ENCODE measurements around the gene LCORL.
"Not testable (repeated sequence)": the region's sequence is repeated elsewhere in the genome, so short reads cannot be mapped to it uniquely, and the experiment has no call there.

LCORL gene

DNA sequence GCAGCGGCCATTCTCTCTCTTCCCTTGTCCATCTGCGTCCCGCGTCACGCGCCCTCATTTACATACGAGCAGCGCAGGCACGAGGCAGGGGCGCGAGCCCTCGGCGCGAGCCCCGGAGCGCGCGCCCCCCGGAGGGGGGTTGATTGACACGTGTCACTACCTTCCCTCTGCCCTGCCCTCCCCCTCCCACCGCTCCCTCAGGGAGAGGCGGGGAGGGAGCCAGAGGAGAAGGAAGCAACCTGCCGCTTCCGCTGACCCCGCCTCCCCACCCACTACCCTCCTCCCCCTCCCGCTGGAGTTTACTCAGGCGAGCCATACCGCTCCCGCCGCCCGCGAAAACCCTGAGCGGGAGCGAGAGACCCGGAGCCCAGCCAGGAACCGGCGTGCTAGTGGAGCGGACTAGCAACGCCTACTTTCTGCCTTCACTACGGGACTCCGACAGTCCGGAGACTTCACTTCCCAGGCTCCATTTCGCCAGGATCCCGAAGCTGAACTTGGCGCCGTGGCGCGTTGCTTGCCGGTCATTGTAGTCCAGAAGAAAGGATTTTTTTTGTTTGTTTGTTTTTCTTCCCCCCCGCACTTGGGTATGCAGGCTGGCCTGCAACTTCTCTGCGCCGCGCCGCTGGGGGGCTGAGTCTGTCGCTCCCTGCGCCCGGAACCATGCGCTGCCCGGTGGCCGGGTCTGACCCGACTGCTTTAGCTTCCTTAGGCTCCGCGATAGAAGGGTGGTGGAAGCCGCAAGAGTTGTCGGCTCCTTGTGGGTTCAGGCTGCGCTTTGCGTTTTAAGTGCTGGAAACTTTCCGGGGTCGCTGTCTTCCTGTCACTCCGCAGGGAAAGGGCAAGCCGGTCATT lies at the start of gene LCORL:
LCORL (minus strand) TSS at position 36 of the 852 bp plus-strand sequence; CDS start at position 32, 4 bp downstream.
- peak; percentile 96 for DNase-seq (ENCODE audit: low spot score)

DNA sequence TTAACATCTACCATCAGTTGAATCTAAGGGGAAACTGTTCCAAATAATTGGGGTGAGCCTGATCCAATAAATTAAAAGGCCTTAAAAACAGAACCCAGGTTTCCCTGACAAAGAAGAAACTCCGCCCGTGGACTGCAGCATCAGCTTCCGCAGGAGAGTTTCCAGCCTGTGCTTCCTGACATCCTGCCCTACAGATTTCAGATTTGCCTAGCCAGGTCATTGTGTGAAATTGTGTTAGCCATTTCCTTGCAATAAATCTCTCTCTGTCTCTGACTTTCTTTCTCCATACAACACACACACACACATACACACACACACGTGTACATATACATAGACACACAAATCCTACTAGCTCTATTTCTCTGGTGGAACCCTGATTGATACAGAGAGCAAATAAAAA lies 48.3 kb upstream of the LCORL start:
- no peak for DNase-seq (ENCODE audit: low spot score)

DNA sequence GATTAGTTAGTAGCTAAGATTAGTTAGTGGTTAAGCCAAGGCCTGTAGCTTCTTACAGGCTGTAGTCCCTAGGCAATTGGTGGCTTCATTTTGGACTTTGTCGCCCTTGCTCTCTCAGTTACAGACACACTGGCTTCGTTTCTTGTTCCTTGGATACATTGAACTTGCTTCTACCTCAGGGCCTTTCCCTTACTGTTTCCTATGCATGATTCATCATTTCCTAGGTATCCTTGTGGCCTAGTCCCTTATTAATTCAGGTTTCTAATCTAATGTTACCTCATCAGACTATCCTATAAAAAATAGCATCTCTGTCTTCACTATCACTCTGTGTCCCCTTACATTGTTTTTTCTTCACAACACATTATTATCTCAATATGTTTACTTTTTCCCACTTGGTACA lies 45.5 kb upstream of the LCORL start:
- DNase-seq (ENCODE audit: low spot score): no peak

DNA sequence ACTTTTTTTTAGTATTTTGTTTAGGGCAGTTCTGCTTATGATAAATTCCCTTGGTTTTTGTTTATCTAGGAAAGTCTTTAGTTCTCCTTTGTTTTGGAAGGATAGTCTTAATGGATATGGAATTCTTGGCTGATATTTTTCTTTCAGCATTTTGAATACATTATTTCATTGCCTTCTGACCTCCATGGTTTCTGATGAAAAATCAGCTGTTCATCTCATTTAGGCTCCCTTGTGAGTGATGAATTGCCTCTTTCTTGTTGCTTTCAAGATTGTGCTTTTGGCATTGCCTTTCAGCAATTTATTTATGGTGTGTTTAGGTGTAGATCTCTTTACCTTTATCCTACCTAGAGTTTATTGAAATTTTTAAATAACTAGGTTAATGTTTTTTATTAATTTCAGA lies 41.5 kb upstream of the LCORL start:
- no peak for DNase-seq (ENCODE audit: low spot score)

DNA sequence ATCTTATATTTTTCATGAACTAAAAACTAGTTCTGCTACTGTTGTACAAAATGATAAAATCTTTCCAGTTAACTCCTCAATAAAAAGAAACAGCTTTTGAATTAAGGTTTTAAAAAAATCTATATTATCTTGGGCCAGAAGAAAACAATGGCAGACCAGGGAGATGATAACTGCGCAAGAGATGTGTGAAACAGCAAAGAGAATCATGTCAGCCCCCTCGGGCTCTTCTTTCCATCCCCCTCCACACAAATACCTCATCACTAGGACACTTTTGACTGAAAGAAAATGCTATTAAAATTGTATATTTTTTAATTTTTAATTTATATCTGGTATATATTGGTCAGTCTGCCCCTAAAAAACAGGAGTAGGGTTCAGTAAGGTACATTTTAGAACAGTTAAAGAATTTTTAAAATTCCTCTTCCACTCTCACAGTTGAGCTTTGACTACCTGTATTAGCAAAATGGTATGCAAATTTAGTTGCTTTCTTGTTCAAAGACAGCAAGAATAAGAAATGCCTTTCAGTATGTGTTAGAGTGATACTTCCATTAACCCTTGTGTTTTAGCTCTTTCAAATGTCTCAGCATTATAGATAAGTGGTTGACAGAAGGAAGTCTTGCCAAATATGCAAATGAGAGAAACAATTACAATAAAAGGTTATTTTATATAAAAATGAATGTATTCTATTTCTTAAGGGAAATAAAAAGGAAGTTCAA lies 36.4 kb upstream of the LCORL start:
- no peak for DNase-seq (ENCODE audit: low spot score)

DNA sequence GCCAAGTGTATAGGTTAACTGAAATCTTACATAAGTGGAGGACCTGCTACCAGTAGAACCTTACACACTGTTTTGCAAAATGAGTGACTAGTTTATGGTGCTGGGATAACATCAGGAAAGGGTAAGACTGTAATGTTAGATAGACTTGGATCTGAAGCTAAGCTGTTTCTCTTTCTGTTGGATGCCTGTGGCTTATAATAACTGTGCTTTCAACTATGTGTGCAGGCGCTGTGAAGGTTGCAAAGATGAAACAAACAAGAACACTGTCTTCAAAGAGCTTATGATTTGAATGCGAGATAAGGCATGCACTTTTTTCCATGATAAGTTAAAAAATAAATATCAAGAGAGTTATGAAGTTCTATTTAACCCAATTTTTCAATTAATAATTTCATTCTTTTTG lies 34.5 kb upstream of the LCORL start:
- DNase-seq (ENCODE audit: low spot score): peak; percentile 9

DNA sequence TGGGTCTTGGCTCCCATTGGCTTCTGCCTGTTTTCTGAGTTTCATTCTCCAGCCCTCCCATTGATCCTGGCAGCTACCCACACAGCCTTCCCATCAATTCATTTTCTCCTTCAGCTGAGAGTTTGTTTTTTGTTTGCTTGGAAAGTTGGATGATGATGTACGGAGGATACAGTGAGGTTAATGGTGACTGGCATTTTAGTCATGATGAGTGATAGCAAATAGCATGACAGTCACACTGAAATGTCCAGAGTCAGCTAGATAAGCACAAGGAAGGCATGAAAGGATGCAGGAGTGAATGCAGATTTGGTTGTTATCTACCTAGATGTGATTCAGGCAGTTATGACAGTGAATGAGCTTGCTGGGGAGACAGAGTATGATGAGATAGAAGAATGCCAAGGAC lies 30.6 kb upstream of the LCORL start:
- no peak for DNase-seq (ENCODE audit: low spot score)

DNA sequence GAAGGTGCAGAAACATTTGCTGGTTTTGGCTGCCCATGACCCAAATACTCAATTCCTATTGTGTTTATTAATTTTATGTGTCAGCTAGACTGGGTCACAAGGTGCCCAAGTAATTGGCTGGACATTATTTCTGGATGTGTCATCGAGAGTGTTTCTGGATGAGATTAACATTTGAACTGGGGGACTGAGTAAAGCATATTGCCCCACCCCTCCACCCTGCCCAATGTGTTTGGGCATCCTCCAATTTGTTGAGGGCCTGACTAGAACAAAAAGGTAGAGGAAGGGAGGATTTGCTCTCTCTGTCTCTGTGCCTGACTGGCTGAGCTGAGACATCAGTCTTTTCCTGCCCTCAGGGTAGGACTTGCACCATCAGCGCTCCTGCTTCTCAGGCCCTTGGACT lies 29.7 kb upstream of the LCORL start:
- no peak for DNase-seq (ENCODE audit: low spot score)

DNA sequence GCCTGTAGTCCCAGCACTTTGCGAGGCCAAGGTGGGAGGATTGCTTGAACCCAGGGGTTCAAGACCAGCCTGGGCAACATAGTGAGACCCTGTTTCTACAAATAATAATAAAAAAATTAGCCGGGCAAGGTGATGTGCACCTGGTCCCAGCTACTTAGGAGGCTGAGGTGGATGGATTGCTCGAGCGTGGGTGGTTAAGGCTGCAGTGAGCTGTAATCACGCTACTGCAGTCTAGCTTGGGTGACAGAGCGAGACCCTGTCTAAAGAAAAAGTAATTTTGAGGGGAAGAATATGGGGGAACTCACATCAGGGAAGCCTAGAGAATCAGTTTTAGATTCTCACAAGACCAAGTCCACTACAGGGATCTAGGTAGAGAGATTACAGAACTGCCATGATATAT lies 28.9 kb upstream of the LCORL start:
- no peak for DNase-seq (ENCODE audit: low spot score)

DNA sequence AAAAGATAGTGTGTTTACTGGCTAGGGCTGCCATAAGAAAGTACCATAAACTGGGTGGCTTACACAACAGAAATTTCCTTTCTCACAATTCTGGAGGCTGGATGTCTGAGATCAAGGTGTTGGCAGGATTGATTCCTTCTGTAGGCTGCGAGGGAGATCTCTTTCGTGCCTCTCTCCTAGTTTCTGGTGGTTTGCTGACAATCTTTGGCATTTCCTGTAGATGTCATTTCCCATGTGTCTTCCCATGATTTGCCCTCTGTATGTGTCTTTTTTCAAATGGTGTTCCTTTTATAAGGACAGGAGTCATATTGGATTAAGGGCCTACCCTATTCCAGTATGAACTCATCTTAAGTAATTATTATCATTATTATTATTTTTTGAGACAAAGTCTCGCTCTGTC lies 27.9 kb upstream of the LCORL start:
- DNase-seq (ENCODE audit: low spot score): no peak

DNA sequence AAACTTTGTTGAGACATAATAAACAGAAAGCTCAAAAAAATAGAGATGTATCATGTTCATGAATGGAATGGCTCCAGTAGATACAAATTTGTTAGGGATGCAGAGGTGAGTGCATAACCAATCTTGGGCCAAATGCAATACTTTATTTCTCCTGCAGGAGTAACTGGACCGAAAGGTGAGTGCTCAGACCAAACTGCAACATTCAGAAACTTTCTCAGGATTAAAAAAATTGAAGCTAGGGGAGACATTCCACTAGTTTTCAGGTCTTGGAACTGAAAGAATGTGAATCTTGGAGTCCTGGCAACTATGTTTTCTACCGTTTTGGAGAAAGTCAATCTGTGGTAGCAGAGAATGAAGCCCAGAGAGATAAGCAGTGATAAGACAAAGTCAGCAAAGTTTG lies 21.2 kb upstream of the LCORL start:
- DNase-seq (ENCODE audit: low spot score): no peak

DNA sequence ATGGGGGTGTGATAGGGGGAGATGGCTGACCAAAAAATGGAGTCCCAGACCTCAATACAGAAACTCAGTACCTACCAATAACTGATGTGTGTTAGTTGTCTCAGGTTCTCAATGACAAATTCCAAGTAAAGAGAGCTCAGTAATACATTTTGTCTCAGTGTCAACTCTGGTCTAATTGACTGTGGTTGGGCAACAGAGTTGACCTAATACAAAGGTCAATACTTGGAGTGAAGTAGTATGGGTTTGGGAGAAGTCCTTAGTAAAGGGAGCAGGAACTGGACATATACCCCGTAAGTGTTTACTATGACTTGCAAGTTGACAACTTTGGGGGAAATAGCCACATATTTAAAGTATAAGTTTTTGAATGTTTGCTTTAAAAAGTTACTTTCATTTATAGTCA lies 20.5 kb upstream of the LCORL start:
- no peak for DNase-seq (ENCODE audit: low spot score)

DNA sequence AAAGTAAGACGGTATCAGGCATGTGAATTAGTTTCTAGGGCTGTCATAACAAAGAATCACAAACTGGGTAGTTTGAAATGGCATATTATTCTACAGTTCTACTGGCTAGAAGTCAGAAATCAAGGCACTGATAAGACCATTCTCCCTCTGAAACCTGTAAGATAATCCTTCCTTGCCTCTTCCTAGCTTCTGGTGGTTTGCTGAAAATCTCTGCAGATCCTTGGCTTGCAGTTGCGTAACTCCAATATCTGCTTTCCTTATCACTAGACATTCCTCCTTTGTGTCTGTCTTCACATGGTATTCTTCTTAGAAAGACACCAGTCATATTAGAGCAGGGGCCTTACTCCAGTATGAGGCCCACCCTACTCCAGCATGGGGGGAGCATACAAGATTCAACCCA lies 19.6 kb upstream of the LCORL start:
- no peak for DNase-seq (ENCODE audit: low spot score)

DNA sequence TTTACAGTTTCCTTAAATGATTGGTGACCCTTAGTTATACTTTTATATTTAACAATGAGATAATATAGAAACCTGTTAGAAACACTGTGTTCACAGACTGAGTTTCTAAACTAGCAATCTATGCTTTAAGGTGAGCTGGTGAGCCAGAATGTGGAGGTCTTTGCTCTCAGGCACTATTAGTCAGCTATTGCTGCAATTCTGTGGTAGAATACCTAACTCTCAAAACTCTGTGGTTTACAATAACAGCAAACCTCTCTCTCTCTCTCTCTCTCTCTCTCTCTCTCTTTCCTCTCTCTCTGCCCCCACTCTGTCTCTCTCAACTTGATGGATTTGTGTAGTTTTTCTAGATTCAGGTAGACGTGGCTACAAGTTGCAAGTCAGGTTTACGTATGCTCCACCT lies 17.6 kb upstream of the LCORL start:
- no peak for DNase-seq (ENCODE audit: low spot score)

DNA sequence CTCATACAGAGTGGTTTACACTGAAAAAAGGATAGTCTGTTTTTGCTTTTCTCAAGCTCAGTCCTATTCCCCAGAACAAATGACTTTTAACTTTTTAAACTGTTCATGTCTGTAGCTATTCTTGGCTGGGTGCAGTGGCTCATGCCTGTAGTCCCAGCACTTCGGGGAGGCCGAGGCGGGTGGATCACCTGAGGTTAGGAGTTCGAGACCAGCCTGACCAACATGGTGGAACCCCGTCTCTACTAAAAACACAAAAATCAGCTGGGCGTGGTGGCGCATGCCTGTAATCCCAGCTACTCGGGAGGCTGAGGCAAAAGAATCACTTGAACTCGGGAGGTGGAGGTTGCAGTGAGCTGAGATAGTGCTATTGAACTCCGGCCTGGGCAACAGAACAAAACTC lies 14.8 kb upstream of the LCORL start:
- not testable (repeated sequence) for DNase-seq (ENCODE audit: low spot score)

DNA sequence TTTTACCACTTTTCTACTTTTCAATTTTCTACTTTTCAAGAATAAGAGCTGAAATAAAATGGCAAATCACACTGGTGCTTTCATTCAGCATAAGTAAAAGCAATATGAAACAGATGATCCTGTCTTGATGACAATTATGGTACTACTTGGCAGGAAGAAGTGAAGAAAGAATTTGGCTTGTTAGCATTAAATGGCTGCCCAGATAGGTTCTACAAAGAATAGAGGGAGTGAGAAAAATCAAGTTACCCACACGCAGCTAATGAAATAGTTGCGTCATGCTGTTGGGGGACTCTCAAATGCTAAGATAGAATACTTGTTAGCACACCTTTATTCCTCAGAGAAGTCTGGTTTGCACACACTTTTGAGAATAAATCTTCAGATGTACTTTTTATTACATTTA lies 12.5 kb upstream of the LCORL start:
- no peak for DNase-seq (ENCODE audit: low spot score)

DNA sequence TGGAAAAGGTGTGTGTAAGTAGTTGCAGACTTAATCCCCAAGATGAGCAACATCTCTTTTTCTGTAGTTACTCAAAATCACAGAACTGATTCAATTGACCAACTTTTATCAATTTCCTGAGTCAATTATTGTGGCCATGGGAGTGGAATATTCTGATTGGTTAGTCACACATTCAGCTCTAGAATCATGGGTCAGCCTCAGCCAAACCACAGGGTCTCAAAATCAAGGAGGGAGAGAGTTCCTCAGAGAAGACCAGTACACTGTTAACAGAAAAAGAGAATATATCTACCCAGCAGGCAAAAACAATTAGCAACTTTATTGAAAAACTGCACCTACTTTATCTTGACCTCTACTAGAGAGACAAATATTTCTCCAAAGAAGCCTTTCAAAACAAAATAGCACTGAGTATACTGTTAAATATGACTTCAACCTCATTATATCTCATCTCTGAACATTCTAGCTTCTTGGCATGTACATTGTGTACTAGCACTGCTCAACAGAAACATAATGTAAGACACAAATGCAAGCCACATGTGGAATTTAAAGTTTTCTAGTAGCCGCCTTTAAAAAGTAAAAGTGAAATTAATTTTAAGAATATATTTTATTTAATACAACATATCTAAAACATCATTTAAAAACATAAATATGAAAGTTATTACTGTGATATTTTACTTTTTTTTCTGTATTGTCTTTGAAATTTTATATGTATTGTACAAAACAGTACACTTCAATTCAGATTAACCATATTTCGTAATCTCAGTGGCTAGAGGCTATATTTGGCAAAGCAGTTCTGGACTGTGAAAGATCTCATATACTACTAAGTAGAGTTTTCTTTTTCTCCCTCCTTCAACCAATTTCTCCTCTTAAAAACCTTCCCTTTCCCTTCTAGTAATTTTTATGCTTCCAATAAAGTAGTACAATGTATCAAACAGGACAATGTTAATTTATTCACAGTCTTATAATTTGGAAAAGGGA lies 11.8 kb upstream of the LCORL start:
- DNase-seq (ENCODE audit: low spot score): no peak

DNA sequence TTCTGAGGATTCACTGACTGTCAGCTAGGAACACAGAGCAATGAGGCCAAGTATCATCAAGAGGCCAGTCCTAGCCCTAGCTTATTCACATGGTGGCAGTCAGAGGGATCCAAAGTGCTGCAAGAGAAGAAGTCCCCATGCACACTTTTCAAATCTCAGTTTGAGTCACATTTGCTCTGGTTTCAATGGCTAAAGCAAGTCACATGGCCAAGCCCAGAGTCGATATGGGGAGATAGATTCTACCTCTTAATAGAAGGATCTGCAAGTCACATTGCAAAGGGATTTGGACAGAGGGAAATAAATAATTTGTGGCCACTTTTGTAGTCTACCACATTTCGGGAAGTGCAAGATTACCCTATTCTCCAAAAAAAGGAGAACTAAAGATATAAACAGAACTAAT lies 3.7 kb upstream of the LCORL start:
- no peak for DNase-seq (ENCODE audit: low spot score)

DNA sequence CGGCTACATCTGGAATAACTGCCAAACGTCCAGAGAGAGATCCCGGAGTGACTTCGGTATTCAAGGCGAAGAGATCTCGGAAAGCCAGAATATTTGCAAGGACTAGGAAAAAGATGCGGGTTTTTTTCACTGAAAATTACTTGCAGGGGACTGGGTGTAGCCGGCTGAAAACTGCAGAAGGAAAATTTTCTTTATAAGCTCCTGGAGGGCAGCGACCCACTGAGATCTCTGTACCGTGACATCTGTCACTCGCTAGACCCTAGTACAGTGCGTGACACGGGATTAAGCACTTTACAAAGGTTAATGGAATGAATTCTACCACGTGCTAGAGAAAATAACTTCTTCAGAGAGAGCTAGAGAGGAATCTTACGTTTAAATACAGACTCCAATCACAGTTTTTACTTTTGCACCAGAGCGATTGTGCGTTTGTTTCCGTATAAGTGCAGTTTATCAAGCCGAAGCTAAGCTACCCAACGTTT lies 1.1 kb upstream of the LCORL start:
- DNase-seq (ENCODE audit: low spot score): peak; percentile 13

DNA sequence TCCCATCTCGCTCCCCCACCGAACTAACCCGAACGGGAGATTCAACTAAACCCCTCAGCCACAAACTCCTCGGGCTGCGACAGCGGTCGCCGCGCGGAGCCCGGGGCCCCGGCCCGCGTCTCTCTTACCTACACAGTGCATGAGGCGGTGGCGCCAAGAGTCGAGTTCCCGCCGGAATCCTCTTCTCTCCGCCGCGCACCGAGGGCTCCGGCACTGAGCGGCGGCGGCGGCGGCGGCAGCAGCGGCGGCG lies 160 bp downstream of the LCORL start:
- no peak for DNase-seq (ENCODE audit: low spot score)

DNA sequence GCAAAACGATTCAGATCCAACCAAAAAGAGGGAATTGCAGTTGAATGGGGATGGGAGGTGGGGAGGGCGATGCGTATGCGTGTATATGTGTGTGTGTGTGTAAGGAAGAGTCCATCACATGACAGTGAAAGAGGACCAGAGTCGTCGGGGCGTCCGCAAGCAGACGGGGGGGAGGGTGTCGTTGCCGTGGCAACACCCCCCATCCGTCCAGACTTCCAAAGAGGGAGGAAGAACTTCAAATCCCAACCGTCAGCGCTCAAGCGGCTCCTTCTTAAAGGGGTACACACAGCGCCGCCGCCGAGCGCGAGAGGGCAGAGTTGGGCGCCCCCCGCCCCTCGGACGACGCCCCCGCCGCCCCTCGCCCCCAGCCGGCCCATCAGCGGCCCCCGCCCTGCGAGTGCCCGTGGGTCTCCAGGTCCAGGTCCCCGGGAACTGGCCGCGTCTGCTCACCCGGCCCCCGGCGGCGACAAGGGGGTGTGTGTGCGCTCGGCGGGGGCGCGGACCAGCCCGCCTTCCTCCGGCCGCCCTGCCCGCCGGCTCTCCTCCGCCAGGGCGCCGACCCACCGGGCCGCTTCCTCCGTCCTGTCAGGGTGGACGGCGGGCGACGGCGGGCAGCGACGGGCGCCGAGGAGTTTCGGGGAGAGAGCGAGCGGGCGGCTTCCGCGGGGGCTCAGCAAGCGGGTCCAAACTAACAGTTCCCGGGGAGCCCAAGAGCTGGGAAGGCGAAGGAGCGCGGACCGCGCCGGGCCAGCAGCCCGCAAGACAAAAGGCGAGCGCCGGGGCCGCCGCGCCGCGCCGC lies 685 bp downstream of the LCORL start:
- peak; percentile 77 for DNase-seq (ENCODE audit: low spot score)
